T-helper 1 cell treated with Interleukin-12 subunit alpha and Interleukin-12 subunit beta and Interleukin-4 antibody, amounts not matched to agents 30 ng/mL and 1 ng/mL, for 36 hours (primary cell): ENCODE data around the gene TEX9. TPM values are rescaled to one million over a fixed set of nuclear protein-coding genes. Genes with fewer than 3 reads are reported as not detected.

ENCODE experiments used
- intact Hi-C: fragments of 100-400 bp; cut with micrococcal nuclease; formaldehyde crosslinking; loops from one replicate; pipeline ENCODE4 v1.15.1; 2024
- total RNA-seq: library from RNA; stranded (reverse); gene quantifications from 2 replicates; pipeline ENCODE4 v1.2.3, GENCODE V29; 2022

Gene TEX9
- total RNA-seq, 1 donor from 2014 or later, result 0.71 TPM

DNA sequence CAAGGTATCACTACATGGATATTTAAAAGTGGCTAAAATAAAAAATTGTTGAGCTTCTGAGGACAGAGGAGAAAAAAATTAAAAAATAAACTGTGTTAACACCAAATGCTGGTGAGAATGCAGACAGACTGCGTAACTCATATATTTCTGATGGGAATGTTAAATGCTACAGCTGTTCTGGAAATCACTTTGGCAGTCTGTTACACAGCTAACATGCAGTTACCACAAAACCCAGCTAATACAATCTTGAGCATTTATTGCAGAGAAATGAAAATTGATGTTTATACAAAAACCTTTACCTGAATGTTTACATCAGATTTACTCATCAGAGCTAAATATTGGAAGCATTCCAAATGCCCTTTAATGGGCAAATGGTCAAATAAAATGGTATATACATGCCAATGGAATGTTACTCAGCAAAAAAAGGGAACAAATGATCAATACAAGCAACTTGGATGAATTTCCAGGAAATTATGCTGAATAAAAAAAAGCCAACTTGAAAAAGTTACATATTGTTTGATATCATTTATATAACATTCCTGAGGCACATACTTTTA, 75.1 kb downstream of the TEX9 start:
- intact Hi-C loops, result no loop called here

DNA sequence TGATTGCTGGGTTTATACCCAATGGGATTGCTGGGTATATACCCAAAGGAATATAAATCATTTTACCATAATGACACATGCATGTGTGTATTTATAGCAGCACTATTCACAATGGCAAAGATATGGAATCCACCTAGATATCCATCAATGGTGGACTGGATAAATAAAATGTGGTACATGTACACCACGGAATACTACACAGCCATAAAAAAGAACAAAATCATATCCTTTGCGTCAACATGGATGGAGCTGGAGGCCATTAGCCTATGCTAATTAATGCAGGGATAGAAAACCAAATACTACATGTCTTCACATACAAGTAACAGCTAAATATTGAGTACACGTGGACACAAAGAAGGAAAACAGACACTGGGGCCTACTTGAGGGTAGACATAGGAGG, 77.1 kb downstream of the TEX9 start:
- intact Hi-C loops, result no loop called here

DNA sequence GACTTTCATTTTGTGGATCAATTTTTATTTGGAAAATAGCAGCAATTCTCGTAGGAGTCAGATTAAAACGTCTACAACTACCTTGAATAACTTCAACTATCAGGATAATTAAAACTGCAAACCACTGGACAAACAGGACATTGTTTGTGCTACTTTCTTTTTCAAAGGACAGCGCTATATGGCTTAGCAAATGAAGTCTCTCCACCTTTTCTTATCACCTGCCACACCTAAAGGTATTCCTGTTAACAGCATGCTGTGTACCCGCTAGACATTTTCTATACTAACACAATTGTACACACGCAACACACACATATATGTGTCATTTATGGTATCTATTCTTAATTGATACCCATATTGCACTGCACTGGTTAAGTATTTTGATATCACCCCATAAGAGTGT, 80.5 kb downstream of the TEX9 start:
- intact Hi-C loops, result no loop called here

DNA sequence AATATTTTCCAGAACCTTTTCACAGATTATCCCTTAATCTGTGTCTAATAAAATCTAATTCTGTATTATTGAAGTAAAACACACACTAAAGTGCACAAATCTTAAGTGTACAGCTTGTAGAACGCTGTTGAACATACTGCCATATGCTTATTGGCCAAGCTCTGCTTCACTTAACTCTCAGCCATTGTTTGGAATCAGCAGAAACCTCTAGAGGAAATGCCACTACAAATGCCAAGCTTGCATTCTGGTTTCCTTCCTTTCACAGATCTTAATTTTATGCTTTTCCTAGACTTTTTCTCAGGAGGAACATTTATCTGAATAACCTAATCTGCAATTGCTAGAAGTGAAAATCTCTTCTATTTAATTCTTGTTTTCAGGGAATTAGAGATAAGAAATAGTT, 89.6 kb downstream of the TEX9 start:
- intact Hi-C loops, result no loop called here

DNA sequence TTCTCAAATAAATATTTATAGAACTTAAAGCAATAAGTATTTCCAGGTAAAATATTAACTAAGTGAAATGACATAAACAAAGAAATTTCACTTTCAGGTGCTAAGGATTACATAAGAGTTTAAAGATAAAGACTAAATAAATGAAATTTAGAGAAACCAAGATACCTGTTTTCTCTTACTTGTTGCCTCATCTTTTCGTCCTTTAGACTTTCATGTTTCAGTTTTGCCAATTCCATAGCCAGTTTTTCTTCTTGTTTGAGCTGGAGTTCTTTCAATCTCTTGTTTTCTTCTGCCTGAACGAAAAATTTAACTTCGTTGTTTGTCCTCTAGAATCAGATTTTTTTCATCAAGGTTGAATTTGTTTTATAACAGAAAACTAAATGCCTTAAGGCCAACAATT, 91.0 kb downstream of the TEX9 start:
- intact Hi-C loops, result no loop called here

DNA sequence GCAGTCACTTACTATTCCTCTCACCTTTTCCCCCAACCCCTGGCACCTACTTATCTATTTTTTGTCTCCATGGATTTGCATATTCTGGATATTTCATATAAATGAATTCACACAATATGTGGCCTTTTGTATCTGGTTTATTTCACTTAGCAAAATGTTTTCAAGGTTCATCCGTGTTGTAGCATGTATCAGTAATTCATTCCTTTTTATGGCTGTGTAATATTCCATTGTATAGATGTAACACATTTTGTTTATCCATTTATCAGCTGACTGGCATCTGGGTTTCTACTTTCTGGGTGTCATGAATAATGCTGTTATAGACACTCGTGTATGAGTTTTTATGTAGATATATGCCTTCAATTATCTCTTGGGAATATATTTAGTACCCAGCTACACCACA, 93.9 kb downstream of the TEX9 start:
- intact Hi-C loops, result no loop called here

DNA sequence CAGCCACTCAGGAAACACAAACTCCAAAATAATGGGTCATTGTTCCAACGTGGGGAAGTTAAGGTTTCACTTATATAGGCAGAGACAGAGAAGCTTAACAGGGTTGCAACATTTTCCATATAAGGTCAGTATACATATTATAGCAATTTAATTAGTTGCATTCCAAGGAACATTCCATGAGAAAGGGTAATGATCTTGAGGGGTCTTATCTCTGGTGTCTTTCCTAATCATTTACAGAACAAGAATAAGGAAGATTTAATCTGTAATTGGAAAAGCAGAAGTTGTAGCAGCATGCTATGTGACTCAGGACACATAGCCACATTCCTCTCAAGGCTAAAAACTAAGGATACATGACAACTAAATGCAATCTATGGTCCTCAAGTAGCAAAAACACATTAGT, 94.8 kb downstream of the TEX9 start:
- intact Hi-C loops, result no loop called here

DNA sequence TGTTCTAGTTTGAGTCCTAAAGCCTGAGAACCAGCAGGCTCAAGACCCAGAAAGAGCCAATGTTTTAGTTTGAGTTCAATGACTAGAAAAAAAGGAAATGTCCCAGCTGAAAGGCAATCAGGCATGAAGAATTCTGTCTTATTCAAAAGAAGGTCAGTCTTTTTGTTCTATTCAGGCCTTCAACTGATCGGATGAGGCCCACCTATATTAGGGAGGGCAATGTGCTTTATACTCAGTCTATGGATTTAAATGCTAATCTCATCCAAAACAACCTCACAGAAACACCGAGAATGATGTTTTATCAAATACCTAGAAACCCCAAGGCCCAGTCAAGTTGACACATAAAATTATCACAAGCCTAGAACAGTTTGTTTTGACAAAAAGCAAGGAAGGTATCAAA, 95.7 kb downstream of the TEX9 start:
- intact Hi-C loops, result no loop called here

DNA sequence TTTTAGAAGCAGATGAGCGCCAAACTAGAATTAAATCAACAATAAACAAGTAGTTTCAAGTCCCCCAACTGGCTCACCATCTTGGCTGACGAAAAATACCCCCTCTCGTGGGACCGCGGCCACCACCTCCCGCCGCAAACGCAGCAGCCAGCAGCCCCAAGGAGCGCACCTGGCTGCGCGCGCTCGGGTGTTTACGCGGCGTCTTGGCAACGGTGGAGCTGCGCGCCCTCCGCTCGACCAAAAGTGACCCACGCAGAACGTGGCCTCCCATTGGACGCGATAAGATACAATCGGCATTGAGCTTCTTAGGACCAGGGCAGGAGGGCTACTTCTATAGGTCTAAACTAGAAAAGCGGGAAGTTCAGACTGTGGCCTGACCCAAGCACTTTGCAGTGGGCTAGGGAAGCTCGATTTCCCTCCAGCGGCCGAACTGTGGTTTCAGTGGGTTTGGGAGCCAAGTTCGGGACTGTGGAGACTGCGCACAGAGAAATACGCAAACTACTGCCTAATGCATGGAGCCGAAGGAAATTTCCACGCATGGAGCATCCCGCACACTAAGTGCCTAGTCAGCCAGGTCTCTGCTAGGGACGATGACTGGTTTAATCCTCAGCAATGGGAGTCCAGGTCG, 99.8 kb downstream of the TEX9 start, which contains the start of gene MNS1:
Gene MNS1 (minus strand): TSS at position 245 of the 628 bp plus-strand sequence. CDS start 165 bp downstream, at position 80.
- intact Hi-C loops, result no loop called here

DNA sequence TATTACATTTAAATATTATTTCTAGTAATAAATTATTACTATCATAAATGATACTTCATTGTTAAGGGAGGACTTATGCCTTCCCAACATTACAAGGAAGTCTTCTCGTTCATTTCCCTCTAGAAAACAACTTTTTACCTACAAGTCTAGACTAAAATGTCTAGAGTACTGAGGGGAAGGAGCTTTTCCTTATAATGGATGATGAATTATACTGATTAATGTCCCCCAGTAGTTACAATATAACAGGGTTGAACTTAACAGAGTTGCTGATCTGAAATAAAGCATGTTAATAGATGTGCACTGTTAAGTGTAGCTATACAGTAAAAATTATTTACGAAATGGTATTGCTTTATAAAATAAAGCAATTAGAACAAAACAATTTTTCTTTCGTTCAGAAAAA, 102.4 kb downstream of the TEX9 start:
- intact Hi-C loops, result loop anchor here (2.0 kb wide), 1 partner anchor 225 kb away; the partner anchor contains the start of gene RFX7

DNA sequence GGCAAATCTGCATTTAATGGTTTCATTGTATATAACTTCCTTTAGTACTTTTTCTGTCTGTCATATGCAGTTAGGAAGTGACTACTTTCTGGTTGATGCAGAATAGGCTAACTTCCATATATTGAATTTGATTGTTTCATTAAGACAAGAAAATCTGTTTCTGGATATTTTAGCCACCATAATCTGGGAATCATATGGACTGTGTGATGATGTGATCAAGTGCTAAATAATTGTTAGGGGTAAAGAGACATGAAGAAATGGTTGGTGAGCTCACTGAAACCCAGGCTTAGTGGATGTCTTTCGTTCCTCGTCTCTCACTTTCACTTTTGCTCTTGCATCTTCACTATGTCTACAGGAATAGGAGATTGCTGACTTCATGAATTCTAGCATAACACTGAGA, 103.2 kb downstream of the TEX9 start:
- intact Hi-C loops, result loop anchor here (2.0 kb wide), 1 partner anchor 226 kb away; the partner anchor contains the start of gene RFX7

DNA sequence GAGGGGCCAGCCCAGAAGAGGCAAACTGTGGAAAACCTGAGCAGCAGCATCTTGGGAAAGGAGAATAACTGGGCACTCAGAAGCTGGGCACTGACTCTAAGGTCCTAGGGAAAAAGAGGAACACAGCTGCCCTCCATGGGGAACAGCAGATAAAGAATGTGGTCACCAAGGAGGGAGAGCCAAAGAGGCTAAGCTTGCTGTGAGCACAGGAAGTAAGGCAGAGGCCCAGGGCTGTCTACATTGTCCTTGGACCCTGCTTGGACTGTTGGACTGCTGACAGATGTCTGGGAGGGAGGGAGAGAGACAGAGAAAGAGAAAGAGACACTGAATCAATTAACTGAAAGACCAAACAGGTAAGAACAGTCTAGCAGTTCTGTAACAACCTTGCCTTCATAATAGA, 104.3 kb downstream of the TEX9 start:
- intact Hi-C loops, result loop anchor here (2.0 kb wide), 1 partner anchor 227 kb away; the partner anchor contains the start of gene RFX7

DNA sequence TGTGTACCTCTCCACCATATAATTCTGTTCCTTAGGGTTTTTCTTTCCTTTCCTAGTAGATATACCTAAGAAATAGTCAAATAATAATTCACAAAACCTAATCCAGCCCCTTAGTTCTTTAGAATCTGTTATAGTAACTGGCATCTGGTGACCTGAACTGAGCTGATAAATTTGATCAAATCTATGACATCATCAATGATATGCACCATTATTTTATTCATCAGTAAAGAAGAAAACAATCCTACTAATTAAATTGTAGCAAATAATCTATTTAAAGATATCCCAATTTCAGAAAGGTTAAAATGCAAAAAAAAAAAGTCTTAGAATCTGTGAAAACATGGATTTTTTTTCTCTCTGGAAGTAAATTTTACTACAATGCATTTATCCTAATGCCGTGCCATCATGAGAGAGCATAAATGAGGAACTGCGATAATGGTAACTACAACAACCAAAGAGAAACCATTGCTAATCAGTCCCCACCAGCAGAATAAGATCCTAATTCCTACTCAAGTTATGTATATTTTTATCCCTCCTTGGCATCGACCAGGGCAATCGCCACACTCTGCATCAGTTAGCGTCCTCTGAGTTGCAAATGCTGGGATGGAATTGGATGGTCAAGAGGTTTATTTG, 106.3 kb downstream of the TEX9 start:
- intact Hi-C loops, result no loop called here

DNA sequence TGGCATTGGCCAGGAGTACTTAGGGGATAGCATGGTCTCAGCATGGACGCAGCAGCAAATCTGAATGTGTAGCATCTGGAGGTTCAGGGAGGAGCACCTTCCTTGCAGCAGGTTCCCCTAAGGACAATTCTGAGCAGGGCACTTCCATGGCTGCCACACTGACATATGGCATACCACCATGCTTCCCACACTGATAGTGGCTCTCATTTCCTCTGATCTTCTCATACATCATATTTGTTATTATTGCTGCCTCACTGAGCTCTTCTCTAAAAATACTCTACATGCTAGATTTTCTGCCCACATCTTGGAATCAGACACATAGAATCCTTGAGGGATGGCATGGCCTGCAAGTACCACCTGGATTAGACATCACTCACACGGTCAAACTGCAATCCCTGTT, 107.1 kb downstream of the TEX9 start:
- intact Hi-C loops, result no loop called here

DNA sequence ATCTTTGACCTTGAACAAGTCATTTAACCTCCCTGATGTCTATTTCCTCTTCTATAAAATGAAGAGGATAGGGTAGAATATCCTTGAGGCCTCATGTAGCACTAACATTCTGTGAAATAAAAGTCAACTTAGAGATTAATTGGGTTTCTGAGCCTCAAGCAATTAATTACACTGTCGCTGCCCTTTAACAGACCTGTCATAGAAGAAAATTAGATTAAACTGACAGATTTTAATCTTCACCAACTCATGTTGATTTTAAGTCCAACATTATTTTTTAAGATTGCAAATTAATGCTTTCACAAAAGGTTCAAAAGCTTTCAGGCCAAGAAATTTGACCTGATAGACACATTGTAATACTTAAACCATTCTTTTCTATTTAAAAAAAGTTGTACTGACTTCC, 107.8 kb downstream of the TEX9 start:
- intact Hi-C loops, result no loop called here

DNA sequence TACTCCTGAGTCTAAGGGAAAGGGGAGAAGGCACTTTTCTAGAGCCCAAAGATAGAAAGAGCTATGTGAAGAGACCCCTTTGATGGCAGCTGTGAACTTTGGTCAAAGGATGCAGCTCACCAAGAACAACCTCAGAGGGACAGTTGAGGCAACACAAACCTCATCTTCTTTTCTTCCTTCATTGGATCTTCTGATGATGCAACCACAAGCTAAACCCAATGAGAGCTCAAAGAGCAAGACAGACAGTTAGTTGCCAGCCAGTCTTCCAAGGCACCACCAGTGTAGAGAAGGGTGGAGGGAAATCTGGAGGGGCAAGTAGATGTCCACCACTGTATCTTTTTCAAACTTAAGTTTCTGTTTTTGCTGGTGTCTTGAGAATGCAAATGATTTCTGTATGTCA, 110.1 kb downstream of the TEX9 start:
- intact Hi-C loops, result no loop called here

Other genes starting within 250 kb of the TEX9 start
- 42.6 and 43.8 TPM in 2 replicates for gene RFX7, start 121.5 kb upstream of the TEX9 start, total RNA-seq
- gene MNS1, start 99.7 kb downstream of the TEX9 start, total RNA-seq, result not detected in 2 replicates